ENCODE data around the gene PKN3.

GRCh38 chr9:128696923-128697707 is 5.2 kb upstream of the PKN3 start:
- TF ChIP-seq, protein P1, sequence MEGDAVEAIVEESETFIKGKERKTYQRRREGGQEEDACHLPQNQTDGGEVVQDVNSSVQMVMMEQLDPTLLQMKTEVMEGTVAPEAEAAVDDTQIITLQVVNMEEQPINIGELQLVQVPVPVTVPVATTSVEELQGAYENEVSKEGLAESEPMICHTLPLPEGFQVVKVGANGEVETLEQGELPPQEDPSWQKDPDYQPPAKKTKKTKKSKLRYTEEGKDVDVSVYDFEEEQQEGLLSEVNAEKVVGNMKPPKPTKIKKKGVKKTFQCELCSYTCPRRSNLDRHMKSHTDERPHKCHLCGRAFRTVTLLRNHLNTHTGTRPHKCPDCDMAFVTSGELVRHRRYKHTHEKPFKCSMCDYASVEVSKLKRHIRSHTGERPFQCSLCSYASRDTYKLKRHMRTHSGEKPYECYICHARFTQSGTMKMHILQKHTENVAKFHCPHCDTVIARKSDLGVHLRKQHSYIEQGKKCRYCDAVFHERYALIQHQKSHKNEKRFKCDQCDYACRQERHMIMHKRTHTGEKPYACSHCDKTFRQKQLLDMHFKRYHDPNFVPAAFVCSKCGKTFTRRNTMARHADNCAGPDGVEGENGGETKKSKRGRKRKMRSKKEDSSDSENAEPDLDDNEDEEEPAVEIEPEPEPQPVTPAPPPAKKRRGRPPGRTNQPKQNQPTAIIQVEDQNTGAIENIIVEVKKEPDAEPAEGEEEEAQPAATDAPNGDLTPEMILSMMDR (conservative IDR thresholded peaks at IDR 0.05; ENCODE audit: low read depth, low read length) = no peak
- TF ChIP-seq EZH2 (IDR thresholded peaks at IDR 0.05; ENCODE audit: low read length, unreplicated experiment) (no peak), EZH2phosphoT487 (IDR thresholded peaks at IDR 0.05; ENCODE audit: borderline replicate concordance, low read length) (no peak)
